T follicular helper cell (primary cell): ENCODE results near the gene DUS1L.
"Not testable (repeated sequence)": the region's sequence is repeated elsewhere in the genome, so short reads cannot be mapped to it uniquely, and the experiment has no call there.

ENCODE experiments used
- DNase-seq: peaks from one replicate; pipeline ENCODE4 v3.0.0-alpha.2; 2020; ENCODE audit warnings: low read depth

DUS1L gene

DNA sequence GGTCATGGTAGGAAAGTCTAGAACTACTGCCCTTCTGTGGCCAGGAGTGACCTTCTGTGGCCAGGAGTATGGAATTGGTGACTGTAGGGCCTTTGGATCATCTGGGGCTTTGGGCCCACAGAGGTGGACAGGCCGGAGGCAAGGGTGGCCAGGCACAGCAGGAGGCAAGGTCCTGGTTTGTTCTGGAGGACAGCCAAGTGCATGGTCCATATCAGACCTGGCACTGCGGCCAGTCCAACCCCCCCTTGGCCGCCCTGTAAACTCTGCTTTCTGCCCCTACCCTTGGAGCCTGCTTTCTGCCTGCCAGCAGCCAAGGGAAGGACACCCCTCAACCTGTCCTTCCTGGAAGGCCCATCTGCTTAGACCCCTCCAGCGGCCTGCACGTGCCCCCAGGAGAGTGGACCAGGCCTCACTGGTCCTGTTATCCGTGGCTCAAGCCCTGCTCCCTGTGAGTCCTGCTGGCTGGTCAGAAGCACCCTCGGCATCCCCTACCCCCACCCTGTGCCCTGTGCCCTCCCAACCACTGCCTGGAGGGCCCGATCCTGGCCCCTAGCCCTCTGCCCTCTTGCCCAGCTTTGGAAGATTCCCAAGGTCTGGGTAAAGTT, 25.8 kb downstream of the DUS1L start:
- DNase-seq = no peak

GRCh38 chr17:82038796-82039409, 26.7 kb downstream of the DUS1L start:
- DNase-seq = not testable (repeated sequence)

- no peak for DNase-seq
Observed at GRCh38 chr17:82037889-82038195, 27.8 kb downstream of the DUS1L start.

GRCh38 chr17:82037092-82037888, 28.3 kb downstream of the DUS1L start, which contains the start of gene DCXR:
TSS of gene DCXR (minus strand) at chr17:82037697. CDS start at chr17:82037682, 15 bp downstream.
- peak; percentile 88 for DNase-seq

DNA sequence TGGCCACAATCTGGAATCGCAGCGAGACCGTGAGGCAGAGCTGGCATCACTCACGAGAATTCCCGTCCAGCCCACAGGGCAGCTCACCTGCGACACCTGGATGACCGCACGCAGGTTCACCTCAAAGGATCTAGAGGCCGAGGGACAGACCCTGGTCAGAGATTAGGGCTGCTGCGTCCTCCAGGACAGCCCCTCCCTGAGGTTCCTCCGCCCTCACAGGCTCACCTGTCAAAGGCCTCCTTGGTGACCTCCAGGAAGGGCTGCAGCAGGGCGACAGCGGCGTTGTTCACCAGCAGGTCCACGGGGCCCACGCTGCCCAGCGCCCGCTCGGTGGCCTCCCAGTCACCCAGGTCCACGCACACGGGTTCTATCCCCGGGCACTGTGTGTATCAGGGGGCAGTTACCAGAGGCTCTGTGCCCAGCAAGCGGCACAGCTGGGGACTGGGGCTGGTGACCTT, 28.9 kb downstream of the DUS1L start:
- no peak for DNase-seq

GRCh38 chr17:82035956-82036633, 29.5 kb downstream of the DUS1L start:
- no peak for DNase-seq

GRCh38 chr17:82035488-82035887, 30.1 kb downstream of the DUS1L start:
- no peak for DNase-seq

DNA sequence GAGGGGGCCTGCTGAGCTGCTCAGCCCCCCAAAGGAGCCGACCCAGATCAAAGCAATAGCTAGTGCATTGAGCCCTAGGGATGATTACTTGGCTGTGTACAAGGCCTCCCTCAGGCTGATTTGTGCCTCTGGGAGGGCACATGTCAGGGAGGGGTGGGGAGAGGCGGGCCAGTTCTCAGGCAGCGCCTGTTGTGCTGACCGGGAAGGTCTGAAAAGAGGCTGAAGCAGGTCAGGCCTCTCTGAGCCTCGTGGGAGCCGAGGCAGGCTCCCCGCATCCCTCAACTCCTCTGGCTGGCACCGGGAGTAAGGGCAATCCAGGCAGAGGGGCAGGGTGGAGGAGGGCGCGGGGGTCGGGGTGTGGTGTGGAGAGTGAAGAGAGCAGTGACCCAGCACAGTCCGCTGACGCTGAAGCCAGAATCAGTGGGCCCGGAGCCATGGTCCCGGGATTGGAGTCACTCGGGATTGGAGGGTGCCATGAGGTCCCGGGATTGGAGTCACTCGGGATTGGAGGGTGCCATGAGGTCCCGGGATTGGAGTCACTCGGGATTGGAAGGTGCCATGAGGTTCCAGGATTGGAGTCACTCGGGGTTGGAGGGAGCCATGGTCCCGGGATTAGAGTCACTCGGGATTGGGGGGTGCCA, 31.1 kb downstream of the DUS1L start:
- DNase-seq = no peak

DNA sequence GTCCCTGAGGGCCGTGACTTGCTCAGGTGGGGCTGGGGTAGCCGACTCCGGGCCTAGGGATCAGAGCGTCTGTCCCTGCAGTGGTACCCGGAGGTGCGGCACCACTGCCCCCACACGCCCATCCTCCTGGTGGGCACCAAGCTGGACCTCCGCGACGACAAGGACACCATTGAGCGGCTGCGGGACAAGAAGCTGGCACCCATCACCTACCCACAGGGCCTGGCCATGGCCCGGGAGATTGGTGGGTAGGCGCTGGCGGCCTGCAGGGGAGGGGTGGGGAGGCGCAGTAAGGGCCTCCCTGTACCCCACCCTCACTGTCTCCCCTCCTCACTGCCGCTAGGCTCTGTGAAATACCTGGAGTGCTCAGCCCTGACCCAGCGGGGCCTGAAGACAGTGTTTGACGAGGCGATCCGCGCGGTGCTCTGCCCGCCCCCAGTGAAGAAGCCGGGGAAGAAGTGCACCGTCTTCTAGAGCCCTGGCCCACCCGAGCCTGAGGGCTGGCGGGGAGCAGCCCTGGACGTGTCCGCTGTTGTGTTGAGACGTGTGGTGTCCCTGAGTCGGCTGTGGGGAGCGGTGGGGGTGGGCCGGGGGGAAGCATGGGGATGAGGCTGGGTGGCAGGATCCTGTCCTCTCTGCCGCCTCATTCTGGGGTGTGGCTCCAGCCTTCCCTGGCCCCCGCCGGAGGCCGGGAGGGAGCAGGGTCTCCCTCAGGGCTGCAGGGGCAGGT, 32.1 kb downstream of the DUS1L start:
- no peak for DNase-seq

- no peak for DNase-seq
Observed at GRCh38 chr17:82031885-82032627, 33.5 kb downstream of the DUS1L start.

DNA sequence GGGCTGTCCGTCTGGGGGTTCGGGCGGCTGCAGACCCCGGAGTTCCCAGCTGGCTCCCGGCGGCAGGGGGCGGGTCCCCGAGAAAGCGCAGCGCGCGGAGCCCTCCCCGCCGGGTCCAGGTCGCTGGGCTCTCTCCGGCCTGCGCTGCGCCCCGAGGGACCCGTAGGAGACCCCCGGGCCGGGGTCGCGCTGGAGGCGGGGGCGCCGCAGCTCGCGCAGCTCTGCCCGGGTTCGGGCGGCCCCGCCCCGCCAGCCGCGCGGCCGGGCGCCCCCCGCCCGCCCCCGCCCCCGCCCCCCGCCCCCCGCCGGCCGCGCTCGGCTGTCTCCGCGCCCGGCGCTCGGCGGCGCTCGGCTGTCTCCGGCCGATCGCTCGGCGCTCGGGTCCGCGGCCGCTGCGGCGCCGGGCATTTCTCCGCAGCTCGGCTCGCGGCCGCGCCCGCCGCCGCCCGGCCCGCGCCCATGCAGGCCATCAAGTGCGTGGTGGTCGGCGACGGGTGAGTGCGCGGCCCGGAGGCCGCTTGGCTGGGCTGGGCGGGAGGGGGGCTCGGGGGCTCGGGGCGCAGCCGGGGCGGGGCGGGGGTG, 34.2 kb downstream of the DUS1L start, which contains the start of gene RAC3:
Gene RAC3 (plus strand): TSS at position 376 of the 582 bp plus-strand sequence. CDS start 84 bp downstream, at position 460.
- DNase-seq = no peak

GRCh38 chr17:82030470-82031302, 34.9 kb downstream of the DUS1L start:
- DNase-seq = peak; percentile 75

GRCh38 chr17:82029990-82030469, 35.6 kb downstream of the DUS1L start:
- DNase-seq = no peak

- DNase-seq = no peak
Observed at GRCh38 chr17:82029391-82029790, 36.2 kb downstream of the DUS1L start.

DNA sequence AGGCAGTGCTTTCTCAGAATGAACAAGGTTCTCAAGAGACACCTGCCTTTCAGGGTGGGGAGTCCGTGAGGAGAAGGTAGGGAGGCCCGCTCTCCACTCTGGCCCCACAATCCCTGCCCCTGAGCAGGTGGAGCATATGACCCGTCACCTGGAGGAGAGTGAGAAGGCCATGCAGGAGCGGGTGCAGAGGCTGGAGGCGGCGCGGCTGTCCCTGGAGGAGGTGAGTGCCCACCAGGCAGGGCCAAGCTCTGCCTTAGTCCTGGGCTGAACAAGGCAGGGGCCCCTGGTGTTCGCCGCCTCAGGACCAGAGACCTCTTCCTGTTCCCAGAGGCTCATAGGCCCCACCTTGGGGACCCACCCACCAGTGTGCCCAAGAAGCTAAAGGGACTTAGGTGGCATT, 36.6 kb downstream of the DUS1L start:
- DNase-seq = no peak

- DNase-seq = no peak
Observed at GRCh38 chr17:82028246-82028645, 37.4 kb downstream of the DUS1L start.

DNA sequence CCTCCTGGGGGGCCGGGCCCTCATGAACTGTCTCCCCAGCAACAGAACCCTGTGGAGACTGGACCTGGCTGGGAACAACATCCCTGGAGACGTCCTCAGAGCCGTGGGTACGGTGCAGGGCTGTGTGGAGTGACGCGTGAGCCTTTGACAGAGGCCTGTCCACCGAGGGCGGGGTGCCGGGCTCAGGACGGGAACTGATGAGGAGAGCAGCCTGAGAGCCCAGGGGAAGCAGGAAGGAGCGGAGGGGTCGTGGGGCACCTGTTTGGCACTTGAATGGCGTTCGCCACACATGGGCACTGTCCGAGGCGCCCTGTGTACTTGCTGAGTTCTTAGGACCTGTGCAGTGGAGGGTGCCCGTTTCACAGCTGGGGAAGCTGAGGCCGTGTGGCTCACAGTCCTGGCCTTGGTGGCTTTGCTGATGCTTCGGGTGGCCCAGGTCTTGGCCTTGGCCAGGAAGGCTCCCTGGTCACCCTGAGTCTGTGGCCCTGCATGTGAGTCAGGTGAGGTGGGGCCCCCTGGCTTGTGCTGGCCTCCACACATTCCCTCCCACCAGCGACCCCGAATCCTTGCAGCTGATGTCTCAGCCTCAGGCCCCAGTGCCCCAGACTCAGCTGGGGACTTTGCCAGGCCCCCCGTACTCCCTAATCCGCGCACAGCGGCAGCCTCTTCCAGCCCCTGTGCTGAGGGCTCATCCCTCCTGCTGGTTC, 40.0 kb downstream of the DUS1L start:
- DNase-seq = no peak

DNA sequence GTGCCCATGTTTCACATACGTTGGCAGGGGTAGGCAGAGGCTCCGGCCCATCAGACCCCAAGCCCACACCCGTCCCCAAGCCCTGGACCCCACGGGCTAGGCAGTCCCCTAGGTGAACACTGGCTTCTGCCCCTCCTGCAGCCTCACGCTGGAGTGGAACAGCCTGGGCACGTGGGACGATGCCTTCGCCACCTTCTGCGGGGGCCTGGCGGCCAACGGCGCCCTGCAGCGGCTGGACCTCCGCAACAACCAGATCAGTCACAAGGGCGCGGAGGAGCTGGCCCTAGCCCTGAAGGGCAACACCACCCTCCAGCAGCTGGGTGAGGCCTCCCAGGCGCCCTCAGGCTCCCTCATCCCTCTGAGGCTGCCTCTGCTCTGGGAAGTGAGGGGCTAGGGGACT, 40.7 kb downstream of the DUS1L start:
- DNase-seq = no peak
